CD4-positive, alpha-beta T cell treated with Interleukin-21 for 1 hour (primary cell): ENCODE data around the gene PTPRM.

Source experiments
- DNase-seq: peaks from one replicate; pipeline ENCODE4 v3.0.0-alpha.2; 2020

The PTPRM gene

DNA sequence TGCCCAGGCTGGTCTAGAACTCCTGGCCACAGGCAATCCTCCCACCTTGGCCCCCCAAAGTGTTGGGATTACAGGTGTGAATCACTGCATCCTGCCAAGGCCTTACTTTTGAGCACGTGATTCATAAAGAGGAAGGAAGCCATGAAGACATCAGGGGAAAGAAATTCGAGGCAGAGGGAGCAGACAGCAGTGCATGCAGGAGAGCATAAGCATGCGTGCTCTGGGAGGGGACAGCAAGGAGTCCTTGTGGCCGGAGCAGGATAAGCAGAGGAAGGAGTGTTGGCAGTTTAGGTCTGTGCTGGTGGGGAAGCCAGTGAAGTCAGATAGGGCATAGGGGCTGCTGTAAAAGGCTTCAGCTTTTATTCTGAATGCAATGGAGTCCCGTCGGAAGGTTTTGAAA is 641.6 kb downstream of the PTPRM start:
- no peak for DNase-seq

DNA sequence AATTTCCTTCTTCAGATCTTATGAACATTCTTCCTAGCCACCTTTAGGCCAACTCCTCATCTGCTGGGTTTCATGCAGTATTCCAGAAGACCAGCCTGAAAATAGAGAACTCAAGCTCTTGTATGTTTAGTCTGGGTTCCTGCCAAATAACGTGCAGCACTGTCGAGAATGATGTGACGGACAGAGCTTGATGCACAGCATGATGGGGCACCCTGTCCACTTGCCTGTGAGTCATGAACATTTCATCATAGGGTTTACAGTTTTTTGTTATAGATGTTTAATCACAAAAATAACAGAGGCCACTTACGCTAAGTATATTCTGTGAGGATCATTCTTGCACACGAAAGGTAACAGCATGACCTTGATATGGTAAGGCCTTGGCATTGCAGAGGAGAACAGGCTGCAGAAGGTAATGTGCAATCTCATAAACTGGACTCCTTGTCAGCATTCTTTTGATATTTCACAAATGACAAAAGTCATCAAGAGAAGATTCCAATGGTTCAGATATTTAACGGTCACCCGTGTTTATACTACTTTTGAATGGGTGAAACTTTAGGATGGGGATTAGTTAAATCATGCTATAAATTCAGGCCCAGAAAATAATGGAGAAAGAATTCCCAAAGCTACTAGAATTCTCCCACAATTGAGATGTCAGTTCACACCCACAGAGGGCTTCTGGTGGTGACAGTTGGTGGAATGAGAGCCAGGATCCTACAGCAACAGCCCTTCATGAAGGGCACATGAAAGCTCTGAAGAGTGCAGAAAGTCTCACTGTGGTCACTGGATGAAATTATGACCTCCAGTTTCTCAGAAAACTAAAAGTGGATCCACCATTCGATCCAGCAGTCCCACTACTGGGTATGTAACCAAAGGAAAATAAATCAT is 646.0 kb downstream of the PTPRM start:
- DNase-seq, result no peak

GRCh38 chr18:8215741-8216140 is 648.6 kb downstream of the PTPRM start:
- no peak for DNase-seq

DNA sequence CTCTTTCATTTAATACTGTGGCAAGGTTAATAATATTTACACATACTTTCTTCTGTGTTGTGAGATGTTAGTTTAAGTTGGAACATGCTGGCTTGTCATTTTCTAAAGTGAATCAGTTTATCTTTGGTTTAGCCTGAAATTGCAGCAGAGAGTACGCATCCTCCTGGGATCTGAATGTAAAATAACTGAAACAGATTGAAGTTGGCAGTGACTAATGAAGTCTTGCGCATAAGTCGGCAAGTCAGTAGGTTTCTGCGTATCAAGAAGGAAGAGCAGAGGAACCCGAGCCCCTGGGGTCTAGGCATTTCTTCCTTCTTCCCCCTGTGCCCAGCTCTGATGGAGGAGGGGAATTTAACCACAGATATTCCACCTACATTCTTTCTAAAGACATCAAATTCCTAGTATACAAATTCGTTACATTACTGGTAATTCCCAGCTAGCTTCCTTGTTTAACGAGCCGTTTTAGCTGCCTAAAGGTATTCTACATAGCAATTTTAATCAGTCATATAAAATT is 650.0 kb downstream of the PTPRM start:
- DNase-seq, result no peak

DNA sequence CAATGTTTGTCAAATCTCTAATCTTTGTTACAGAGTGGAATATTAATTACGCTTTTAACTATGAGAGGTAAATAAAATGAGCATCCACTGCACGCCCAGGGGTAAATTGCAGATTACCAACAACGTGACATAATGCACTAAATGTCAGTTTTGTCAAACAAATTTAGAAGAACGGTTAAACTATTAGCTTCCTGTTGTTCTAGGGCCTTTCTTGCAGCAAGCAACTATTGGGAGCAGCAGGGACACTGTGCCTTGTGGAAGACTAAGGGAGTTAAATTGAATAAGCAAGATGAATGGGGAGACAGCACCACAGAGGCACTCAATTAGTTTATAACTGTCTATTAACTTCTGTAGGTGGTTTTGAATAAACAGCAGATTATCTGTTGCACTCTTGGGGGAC is 651.1 kb downstream of the PTPRM start:
- no peak for DNase-seq

DNA sequence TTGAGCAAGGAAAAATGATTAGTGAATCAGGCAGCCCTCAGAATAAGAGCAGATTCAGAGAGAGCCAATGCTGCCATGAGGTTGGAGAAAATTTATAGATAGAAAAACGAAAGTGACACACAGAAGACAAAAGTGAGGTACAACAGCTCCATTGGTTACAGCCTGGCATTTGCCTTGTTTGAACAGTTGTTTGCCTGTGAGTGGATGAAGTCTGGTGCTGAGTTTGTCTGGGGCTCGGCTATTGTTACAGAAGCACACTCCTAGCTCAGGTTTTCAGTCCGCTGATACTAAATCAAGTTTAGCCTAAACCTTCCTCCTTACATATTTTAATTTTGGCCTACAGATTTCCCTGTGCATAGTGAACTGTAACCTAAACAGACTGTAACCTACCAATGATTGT is 654.3 kb downstream of the PTPRM start:
- DNase-seq, result no peak

DNA sequence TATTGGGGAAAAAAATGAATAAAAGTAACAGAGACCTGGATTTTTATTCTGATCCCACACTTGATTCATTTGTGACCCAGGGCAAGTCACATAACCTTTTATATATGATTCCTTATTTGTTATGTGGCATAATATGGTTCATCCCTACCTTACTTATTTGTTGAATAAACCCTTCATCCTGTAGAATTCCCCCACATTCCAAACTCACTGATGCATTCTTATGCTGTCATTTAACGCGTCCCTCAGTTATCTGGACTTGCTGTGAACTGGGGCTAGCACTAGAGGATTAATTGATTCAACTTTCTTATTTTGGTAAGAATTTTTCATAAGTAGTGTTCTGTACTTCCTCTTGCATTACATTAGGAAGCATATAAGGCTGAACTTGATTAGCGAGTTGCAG is 657.5 kb downstream of the PTPRM start:
- no peak for DNase-seq

DNA sequence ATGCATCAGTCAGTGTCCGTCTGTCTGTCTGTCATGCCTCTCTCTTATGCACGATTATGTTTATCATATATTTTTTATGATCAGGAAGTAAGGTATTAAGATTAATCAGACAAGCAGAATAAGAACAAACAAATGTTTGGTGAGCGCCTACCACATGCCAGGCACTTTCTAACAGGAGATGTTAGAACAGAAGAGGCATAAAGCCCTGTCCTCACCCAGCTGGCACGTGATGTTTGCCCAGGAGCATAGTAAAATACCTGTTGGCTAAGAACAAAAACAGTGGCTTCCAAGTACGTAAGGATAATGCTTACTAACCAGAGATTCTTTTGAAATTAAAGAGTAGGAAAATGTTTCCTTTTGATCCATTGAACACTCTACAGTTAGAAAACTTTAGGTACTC is 661.9 kb downstream of the PTPRM start:
- DNase-seq, result no peak

- DNase-seq, result no peak
These were observed 662.7 kb downstream of the PTPRM start for GRCh38 chr18:8229787-8230186.

GRCh38 chr18:8231316-8231715 is 664.2 kb downstream of the PTPRM start:
- no peak for DNase-seq

GRCh38 chr18:8232791-8233190 is 665.7 kb downstream of the PTPRM start:
- no peak for DNase-seq

GRCh38 chr18:8235894-8236293 is 668.8 kb downstream of the PTPRM start:
- no peak for DNase-seq

GRCh38 chr18:8238507-8238906 is 671.4 kb downstream of the PTPRM start:
- no peak for DNase-seq

DNA sequence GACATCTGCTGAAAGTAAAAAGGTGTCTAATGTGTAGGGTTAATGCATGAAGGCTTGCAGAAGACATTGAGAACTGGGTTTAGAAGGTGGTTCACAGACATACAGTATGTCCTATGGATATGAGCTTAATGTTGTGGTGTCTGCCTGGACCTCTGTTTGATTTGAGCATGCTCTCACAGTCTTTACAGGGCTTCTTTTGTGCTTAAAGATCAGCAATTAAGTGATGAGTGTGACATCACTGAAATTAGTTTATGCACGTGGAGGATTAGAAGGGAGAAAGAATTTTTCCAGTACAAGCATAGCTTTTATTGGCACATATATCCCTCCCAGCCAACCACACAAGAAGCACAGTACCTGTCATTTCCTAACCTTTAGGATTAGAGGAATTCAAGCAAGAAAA is 674.6 kb downstream of the PTPRM start:
- DNase-seq, result no peak

DNA sequence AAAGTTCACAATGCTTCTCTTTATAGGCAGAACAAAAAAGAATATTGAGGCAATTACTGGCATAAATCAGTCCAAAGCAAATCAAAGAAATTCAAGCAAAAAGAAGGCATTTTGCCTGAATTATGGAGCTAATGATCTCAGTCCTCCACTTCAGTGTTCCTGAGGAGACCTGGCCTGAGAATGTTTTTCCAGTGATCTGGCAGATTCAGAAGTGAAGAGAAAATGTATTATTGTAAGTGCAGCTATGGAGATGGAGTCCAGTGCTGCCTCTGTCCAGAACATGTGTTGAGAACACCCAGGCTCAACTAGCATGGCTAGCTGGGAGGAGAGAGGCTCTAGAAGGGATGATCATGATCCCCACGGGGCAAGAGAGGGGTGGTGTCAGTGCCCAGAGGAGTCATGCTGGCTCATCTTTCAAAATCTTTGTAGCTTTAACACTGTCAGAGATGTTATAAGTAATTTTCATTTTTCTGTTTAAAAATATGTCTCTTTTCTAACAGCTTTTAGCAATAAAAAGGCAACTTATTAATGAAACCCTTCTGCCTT is 675.1 kb downstream of the PTPRM start:
- no peak for DNase-seq

DNA sequence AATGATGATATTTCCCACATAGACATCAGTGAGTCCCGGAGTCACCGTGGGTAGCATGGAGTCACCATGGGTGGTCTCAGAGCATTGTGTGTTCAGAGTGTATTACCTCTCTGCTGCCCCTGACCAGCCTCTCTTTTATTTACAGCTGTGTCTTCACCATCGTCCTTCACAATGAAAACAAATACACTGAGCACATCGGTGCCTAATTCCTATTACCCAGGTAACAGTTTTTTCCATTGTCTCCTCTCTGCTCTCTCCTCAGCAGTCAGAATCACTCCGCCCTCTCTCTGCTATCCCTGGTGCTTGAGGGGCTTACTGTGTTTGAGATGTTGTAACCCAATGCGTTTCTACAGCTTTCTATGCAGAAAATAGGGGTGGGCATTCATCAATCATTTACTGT is 680.6 kb downstream of the PTPRM start:
- DNase-seq, result no peak

GRCh38 chr18:8248576-8248975 is 681.5 kb downstream of the PTPRM start:
- DNase-seq, result no peak

GRCh38 chr18:8249811-8250210 is 682.7 kb downstream of the PTPRM start:
- no peak for DNase-seq

DNA sequence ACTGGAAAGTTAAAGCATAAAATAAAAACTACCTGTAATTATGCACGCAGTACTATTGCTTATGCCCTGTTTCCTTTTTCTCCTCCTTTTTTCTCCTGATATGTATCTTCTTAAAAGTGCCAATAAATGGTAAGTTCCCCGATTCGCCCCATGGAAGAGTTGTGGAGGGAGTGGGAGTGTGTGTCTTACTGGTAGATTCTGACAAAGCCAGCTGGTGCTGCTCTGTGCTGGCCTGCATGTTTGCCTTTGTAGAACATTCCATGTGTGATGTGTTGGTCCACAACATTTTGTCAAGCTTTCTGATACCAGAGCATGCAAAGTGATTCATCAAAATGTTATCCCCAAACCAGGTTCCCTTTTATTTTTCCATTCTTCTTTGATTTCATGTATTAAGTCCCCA is 685.3 kb downstream of the PTPRM start:
- DNase-seq, result no peak

- no peak for DNase-seq
These were observed 686.8 kb downstream of the PTPRM start for GRCh38 chr18:8253944-8254343.

DNA sequence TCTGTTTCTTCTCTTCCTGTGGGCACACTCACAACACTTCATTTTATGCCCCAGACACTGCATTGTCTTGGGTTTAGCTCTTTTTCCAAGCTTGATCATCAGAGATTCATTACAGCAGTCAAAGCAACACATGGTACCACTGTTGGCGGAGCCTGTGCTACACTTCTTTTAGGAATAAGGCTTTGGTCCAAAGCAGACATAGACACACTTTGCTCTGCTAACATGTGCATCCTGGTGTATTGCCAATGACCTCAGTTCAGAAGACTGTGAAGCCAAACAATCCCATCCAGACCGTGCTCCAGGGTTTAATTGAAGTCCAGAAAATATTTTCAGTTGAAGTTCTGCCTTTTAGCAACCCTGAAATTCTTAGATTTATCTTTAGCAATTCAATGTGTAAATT is 687.5 kb downstream of the PTPRM start:
- no peak for DNase-seq

- no peak for DNase-seq
These were observed 690.8 kb downstream of the PTPRM start for GRCh38 chr18:8257851-8258434.

DNA sequence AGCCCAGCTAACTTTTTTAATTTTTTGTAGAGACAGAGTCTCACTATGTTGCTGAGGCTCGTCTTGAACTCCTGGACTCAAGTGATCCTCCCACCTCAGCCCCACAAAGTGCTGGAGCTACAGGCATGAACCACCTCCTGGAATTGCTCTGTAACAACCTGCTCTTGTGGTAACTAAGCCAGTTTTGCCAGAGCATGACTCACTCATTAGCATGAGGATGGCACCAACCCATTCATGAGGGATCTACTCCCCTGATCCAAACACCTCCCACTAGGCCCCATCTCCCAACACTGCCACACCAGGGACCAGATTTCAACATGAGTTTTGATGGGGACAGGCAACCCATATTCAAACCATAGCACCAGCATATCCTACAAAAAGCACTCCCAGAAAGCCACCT is 693.2 kb downstream of the PTPRM start:
- DNase-seq, result no peak

DNA sequence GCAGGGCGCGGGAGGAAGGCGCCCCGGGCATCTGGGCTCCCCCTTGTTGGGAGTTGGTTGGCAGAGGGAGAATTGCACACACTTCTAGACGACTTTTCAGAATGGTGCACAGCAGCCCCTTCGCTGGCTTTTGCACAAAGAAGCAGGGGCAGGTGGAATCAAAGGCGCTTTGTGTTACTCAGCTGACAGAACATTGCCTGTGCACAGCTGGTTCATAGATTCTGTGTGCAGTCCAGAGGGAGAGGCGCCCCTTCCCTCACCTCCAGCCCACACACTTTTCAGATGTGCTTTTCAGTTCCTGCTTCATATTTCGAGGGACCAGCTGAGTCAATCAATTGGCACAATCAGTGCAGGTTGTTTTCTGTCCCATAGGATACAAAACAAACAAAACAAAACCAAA is 693.7 kb downstream of the PTPRM start:
- DNase-seq, result no peak
